CD4-positive, alpha-beta memory T cell (primary cell): ENCODE results near the gene CFAP77. TPM values are rescaled to one million over a fixed set of nuclear protein-coding genes. Genes with fewer than 3 reads are reported as not detected.

Source experiments
- CTCF ChIA-PET: fragments of 350-600 bp; sonication (Branson Sonifier 250); formaldehyde crosslinking; loops from one replicate; lab custom pipeline; 2021; ENCODE audit warnings: inconsistent platforms; ENCODE audit not compliant: partially characterized antibody; lab: Charles Lee
- POLR2A ChIA-PET: fragments of 350-600 bp; sonication (Branson Sonifier 250); formaldehyde crosslinking; loops from one replicate; lab custom pipeline; 2021; ENCODE audit not compliant: partially characterized antibody; lab: Charles Lee
- DNase-seq, 5 donors: peaks; one replicate each; pipeline versions ENCODE4 v3.0.0 to v3.0.0-alpha.2; 2020 to 2022; ENCODE audit warnings: mixed read lengths in 1 of 5
- H3K27ac ChIP-seq: one replicate; pipeline ENCODE4 v1.7.0; 2013; ENCODE audit warnings: low read depth, low read length
- H3K27me3 ChIP-seq: 2 replicates; pipeline ENCODE4 v1.7.0; 2013; ENCODE audit warnings: mild to moderate bottlenecking, low read length, moderate library complexity; ENCODE audit not compliant: insufficient read depth
- H3K36me3 ChIP-seq: 2 replicates; pipeline ENCODE4 v1.7.0; 2013; ENCODE audit warnings: mild to moderate bottlenecking, low read length, moderate library complexity; ENCODE audit not compliant: insufficient read depth
- H3K4me1 ChIP-seq: 2 replicates; pipeline ENCODE4 v1.7.0; 2013; ENCODE audit warnings: mild to moderate bottlenecking, low read length, moderate library complexity; ENCODE audit not compliant: insufficient read depth
- H3K4me3 ChIP-seq, 2 donors: one replicate each; pipeline ENCODE4 v1.7.0; 2013; ENCODE audit warnings: low read length in 2 of 2, mild to moderate bottlenecking in 1 of 2
- H3K9me3 ChIP-seq, 2 donors: one replicate each; pipeline ENCODE4 v1.7.0; 2013; ENCODE audit warnings: low read length in 2 of 2, control low read depth in 1 of 2; ENCODE audit not compliant: control insufficient read depth in 1 of 2
- H3K27ac Mint-ChIP-seq, 7 donors: one replicate each; pipeline ENCODE4 v1.8.0; 2020 to 2021; ENCODE audit warnings: mixed read lengths in 7 of 7, mild to moderate bottlenecking in 6 of 7, inconsistent platforms in 3 of 7, moderate library complexity in 3 of 7
- H3K27me3 Mint-ChIP-seq, 2 donors: one replicate each; pipeline ENCODE4 v1.8.0; 2020 to 2021; ENCODE audit warnings: mixed read lengths in 2 of 2
- H3K36me3 Mint-ChIP-seq, 2 donors: one replicate each; pipeline ENCODE4 v1.8.0; 2020 to 2021; ENCODE audit warnings: mixed read lengths in 2 of 2, inconsistent platforms in 1 of 2, mild to moderate bottlenecking in 1 of 2
- H3K4me1 Mint-ChIP-seq, 4 donors: one replicate each; pipeline ENCODE4 v1.8.0; 2020 to 2021; ENCODE audit warnings: mixed read lengths in 4 of 4, mild to moderate bottlenecking in 1 of 4
- H3K4me3 Mint-ChIP-seq, 8 donors: one replicate each; pipeline ENCODE4 v1.8.0; 2020 to 2021; ENCODE audit warnings: mixed read lengths in 8 of 8, mild to moderate bottlenecking in 7 of 8, moderate library complexity in 6 of 8, inconsistent platforms in 3 of 8
- H3K9me3 Mint-ChIP-seq, 8 donors: one replicate each; pipeline ENCODE4 v1.8.0; 2020 to 2021; ENCODE audit warnings: mixed read lengths in 8 of 8, mild to moderate bottlenecking in 5 of 8, inconsistent platforms in 3 of 8, moderate library complexity in 1 of 8
- intact Hi-C: fragments of 100-400 bp; cut with micrococcal nuclease; formaldehyde crosslinking; loops from one replicate; pipeline ENCODE4 v1.15.1; 2023
- polyA plus RNA-seq, 2 donors: library from polyadenylated mRNA; unstranded; fragments of 300-500 nt; fragmentation: Illumina TruSeq; gene quantifications; one replicate each; pipeline ENCODE4 v1.2.3, GENCODE V29; 2021
- total RNA-seq, 2 experiments: library from RNA; stranded (reverse); gene quantifications; one replicate each; pipeline ENCODE4 v1.2.3, GENCODE V29; 2021

The CFAP77 gene
- total and polyA plus RNA-seq, 4 experiments from 2014 or later, result not detected

DNA sequence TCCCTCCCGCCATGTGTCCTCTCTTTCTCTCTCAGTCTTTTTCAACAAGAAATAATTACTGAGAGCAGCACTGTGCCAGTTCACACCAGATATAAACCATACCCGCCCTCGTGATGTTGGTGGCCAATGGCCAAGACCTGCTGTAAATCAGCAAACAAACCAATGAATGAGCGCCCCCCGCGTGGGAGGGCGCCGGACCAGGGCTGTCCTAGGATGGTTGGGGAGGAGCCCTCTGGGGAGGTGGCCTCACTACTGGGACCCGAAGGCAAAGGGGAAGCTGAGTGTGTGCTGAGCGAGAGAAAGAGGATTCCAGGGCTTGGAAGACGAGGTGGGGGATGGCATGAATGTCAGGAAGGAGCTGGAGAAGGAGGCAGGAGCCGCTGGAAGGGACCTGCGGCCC lies 121.2 kb downstream of the CFAP77 start:
- H3K36me3 Mint-ChIP-seq, result peaks cover 0 to 4% of the 10 kb centered on the region in 2 donors
- intact Hi-C loops, result no loop called here
- H3K4me1 Mint-ChIP-seq, result peaks cover 0 to 1% (median 0%) of the 10 kb centered on the region in 4 donors
- H3K27me3 ChIP-seq, result peaks cover 12% of the 10 kb centered on the region
- H3K27ac Mint-ChIP-seq, result no peak overlapping the region
- ChIA-PET CTCF (no interaction called here), POLR2A (no interaction called here)
- H3K36me3 ChIP-seq, result no peaks in the 10 kb centered on the region
- H3K27ac ChIP-seq, result no peak overlapping the region
- H3K9me3 ChIP-seq, result no peaks in the 10 kb centered on the region
- H3K27me3 Mint-ChIP-seq, result peaks cover 14 to 18% of the 10 kb centered on the region in 2 donors
- H3K4me3 Mint-ChIP-seq, result no peak overlapping the region
- no peak overlapping the region for H3K4me3 ChIP-seq
- DNase-seq, result no peak
- peaks cover 0 to 13% (median 4%) of the 10 kb centered on the region in 8 donors for H3K9me3 Mint-ChIP-seq
- H3K4me1 ChIP-seq, result no peaks in the 10 kb centered on the region

DNA sequence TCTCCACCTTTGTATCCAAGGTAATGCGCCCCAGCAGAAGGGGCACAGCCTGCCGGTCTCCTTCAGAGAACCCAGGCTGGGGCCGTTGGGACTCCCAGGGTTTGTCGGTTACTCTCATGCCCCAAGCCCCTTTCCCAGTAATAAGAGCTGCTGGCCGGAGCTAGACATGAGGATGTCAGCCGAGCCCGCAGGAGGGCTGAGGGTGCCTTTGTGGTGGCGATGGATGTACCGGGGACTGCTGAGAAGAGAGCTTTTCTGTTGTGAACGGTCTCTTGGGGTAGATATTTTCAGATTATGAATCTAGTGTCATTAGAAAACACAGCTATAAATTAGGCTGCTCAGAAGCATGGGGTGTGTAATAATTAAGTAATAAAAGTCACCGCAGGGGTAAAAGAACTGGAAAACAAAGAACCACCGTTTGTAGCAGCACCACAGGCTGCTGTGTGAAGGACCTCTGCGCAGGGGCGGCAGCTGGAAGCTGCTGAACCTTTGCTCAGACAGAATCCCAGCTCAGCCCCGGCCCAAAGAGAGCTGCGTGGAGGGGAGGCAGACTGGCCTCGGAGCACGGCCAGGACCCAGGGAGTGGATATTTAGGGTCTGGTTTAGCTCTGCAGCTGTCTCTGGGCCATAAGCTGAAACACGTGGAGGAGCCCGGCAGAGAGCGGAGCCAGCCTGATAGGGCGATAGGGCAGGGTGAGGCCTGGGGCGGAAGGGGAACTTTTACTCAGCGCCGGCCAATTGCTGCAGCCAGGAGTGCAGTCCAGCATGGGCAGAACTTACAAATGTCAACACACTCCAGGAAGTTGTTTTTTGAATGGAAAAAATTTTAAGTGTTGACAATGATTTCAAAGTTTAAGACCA lies 121.9 kb downstream of the CFAP77 start:
- Mint-ChIP-seq H3K4me3 (no peak overlapping the region), H3K9me3 (peaks cover 0 to 16% (median 4%) of the 10 kb centered on the region in 8 donors)
- intact Hi-C loops, result no loop called here

DNA sequence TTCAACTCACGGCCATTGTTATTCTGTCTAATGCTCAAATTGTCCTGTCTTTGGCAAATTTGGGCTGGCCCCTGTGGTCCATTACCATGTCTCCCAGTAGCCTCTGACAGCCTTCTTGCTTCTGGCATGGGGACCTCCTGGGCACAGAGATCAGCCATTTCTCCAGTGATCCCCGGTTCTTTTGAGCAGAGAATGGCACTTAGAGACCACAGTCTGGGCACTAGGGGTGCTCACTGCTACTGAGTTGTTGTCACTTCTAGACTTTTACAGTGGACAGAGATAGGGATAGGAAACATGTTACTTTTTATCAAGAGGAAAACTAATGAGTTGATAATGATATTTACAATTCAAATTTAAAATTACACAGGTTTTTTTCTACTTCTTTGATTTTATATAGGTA lies 124.8 kb downstream of the CFAP77 start:
- CTCF ChIA-PET, result no interaction called here
- intact Hi-C loops, result no loop called here
- Histone ChIP-seq H3K27ac (no peak overlapping the region), H3K27me3 (peaks cover 12% of the 10 kb centered on the region), H3K4me1 (no peaks in the 10 kb centered on the region), H3K36me3 (no peaks in the 10 kb centered on the region), H3K9me3 (no peaks in the 10 kb centered on the region), H3K4me3 (no peak overlapping the region)
- Mint-ChIP-seq H3K27me3 (peaks cover 14 to 17% of the 10 kb centered on the region in 2 donors), H3K9me3 (peaks cover 0 to 18% (median 4%) of the 10 kb centered on the region in 8 donors), H3K36me3 (peaks cover 0 to 4% of the 10 kb centered on the region in 2 donors), H3K4me3 (no peak overlapping the region), H3K27ac (no peak overlapping the region), H3K4me1 (peaks cover 0 to 1% (median 0%) of the 10 kb centered on the region in 4 donors)
- no peak for DNase-seq
- POLR2A ChIA-PET, result no interaction called here

More for the DNA sequence above, 121.9 kb downstream of the CFAP77 start:
- H3K4me1 Mint-ChIP-seq, result peaks cover 0 to 1% (median 0%) of the 10 kb centered on the region in 4 donors
- no peaks in the 10 kb centered on the region for H3K36me3 ChIP-seq
- H3K4me1 ChIP-seq, result no peaks in the 10 kb centered on the region
- POLR2A ChIA-PET, result no interaction called here
- H3K27me3 ChIP-seq, result peaks cover 12% of the 10 kb centered on the region
- H3K27ac Mint-ChIP-seq, result no peak overlapping the region
- peaks cover 14 to 18% of the 10 kb centered on the region in 2 donors for H3K27me3 Mint-ChIP-seq
- CTCF ChIA-PET, result no interaction called here
- H3K36me3 Mint-ChIP-seq, result peaks cover 0 to 4% of the 10 kb centered on the region in 2 donors
- H3K27ac ChIP-seq, result no peak overlapping the region
- no peaks in the 10 kb centered on the region for H3K9me3 ChIP-seq
- DNase-seq, result no peak
- H3K4me3 ChIP-seq, result no peak overlapping the region

DNA sequence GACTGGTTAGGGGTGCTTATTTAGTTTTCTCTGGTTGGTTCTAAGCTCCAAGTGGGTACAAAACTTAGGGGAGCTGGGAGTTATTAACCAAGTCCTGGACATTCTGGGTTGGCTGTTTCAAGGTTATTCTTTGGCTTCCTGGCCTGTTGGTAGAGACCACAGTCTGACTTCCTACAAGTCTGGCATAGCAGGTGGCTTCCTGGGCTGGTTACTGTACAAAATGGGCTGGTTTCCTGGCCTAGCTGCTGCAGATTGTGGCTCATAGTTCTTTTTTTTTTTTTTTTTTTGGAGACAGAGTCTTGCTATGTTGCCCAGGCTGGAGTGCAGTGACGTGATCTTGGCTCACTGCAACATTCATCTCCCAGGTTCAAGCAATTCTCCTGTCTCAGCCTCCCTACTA lies 126.1 kb downstream of the CFAP77 start:
- H3K27ac Mint-ChIP-seq, result no peak overlapping the region
- H3K4me1 Mint-ChIP-seq, result peaks cover 0 to 1% (median 0%) of the 10 kb centered on the region in 4 donors
- H3K27me3 Mint-ChIP-seq, result peaks cover 7 to 10% of the 10 kb centered on the region in 2 donors
- H3K27me3 ChIP-seq, result peaks cover 6% of the 10 kb centered on the region
- H3K4me1 ChIP-seq, result no peaks in the 10 kb centered on the region
- H3K9me3 ChIP-seq, result no peaks in the 10 kb centered on the region
- intact Hi-C loops, result no loop called here
- peaks cover 0 to 4% of the 10 kb centered on the region in 2 donors for H3K36me3 Mint-ChIP-seq
- ChIA-PET CTCF (interaction anchor here (0.9 kb wide), 1 partner anchor 12 kb away, joined by 3 read pairs; no protein-coding TSS in a partner anchor), POLR2A (no interaction called here)
- no peak overlapping the region for H3K4me3 Mint-ChIP-seq
- H3K9me3 Mint-ChIP-seq, result peaks cover 0 to 18% (median 4%) of the 10 kb centered on the region in 8 donors
- DNase-seq, result no peak
- H3K4me3 ChIP-seq, result no peak overlapping the region
- no peaks in the 10 kb centered on the region for H3K36me3 ChIP-seq
- no peak overlapping the region for H3K27ac ChIP-seq

DNA sequence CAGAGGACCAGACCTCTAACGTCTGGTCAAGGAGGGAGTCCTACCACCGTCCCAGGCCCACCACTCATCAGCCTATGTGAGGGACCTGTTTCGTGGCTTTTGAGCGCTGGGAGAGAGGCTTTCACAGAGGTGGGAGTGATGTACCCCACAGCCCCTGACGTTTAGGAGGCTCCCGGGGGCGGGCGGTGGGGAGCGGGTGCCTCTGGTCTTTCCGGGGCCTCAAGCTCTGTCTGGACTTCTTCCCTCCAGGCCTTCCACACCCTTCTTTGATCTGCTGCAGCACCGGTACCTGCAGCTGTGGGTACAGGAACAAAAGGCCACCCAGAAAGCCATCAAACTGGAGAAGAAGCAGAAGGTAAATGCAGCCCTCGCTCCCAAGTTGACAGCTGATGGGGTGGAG lies 127.3 kb downstream of the CFAP77 start:
- Histone ChIP-seq H3K27ac (no peak overlapping the region), H3K4me3 (no peak overlapping the region), H3K4me1 (no peaks in the 10 kb centered on the region), H3K36me3 (no peaks in the 10 kb centered on the region), H3K9me3 (no peaks in the 10 kb centered on the region), H3K27me3 (no peaks in the 10 kb centered on the region)
- Mint-ChIP-seq H3K4me1 (peaks cover 0 to 1% (median 0%) of the 10 kb centered on the region in 4 donors), H3K27me3 (peaks cover 0 to 2% of the 10 kb centered on the region in 2 donors), H3K9me3 (peaks cover 0 to 18% (median 4%) of the 10 kb centered on the region in 8 donors), H3K27ac (no peak overlapping the region), H3K36me3 (no peaks in the 10 kb centered on the region), H3K4me3 (no peak overlapping the region)
- POLR2A ChIA-PET, result no interaction called here
- intact Hi-C loops, result no loop called here
- no peak for DNase-seq
- CTCF ChIA-PET, result no interaction called here

DNA sequence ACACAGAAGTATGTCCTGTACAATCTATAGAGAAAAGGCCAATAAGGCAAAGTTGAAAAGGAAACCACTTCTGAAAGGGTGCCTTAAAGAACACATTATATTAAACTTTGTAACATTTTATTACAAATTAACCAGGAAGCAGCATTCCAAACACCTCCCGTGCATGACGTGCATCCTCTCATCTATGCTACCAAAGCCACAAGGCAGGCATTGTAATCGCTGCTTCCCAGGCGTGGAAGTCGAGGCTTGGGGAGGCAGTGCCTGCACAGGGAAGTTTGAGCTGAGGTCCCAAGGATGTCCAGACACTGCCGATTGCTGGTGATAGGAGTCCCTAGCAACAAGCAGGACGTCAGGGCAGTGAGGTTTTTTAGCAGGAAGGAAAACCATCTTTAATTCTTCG lies 128.1 kb downstream of the CFAP77 start:
- Histone ChIP-seq H3K27me3 (no peaks in the 10 kb centered on the region), H3K4me1 (no peaks in the 10 kb centered on the region), H3K27ac (no peak overlapping the region), H3K4me3 (no peak overlapping the region), H3K9me3 (no peaks in the 10 kb centered on the region), H3K36me3 (no peaks in the 10 kb centered on the region)
- Mint-ChIP-seq H3K9me3 (peaks cover 0 to 18% (median 4%) of the 10 kb centered on the region in 8 donors), H3K27ac (no peak overlapping the region), H3K27me3 (no peaks in the 10 kb centered on the region), H3K36me3 (no peaks in the 10 kb centered on the region), H3K4me1 (peaks cover 0 to 1% (median 0%) of the 10 kb centered on the region in 4 donors), H3K4me3 (no peak overlapping the region)
- intact Hi-C loops, result no loop called here
- DNase-seq, result no peak
- CTCF ChIA-PET, result no interaction called here
- POLR2A ChIA-PET, result no interaction called here

DNA sequence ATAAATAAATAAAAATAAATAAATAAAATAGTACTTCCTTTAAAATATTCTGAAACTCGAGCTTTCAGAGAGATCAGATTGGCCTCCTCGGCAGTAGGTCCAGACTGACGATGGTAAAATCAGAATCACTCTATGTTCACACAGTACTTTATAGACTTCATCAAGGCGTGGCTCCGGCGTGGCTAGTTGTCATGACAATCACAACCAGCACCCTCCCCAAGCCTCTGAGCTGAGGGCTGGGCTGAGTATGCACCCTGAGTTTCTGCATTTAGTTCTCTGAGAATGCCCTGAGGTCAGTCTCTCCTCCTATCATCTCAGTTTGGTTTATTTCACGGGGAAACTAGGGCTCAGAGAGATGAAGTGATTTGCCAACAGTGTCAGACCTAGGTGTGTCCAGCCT lies 129.1 kb downstream of the CFAP77 start:
- H3K36me3 Mint-ChIP-seq, result no peaks in the 10 kb centered on the region
- Histone ChIP-seq H3K36me3 (no peaks in the 10 kb centered on the region), H3K27ac (no peak overlapping the region), H3K4me3 (no peak overlapping the region), H3K27me3 (no peaks in the 10 kb centered on the region), H3K9me3 (no peaks in the 10 kb centered on the region), H3K4me1 (no peaks in the 10 kb centered on the region)
- DNase-seq, result no peak
- H3K4me1 Mint-ChIP-seq, result peaks cover 0 to 1% (median 0%) of the 10 kb centered on the region in 4 donors
- intact Hi-C loops, result no loop called here
- H3K4me3 Mint-ChIP-seq, result no peak overlapping the region
- H3K27ac Mint-ChIP-seq, result no peak overlapping the region
- CTCF ChIA-PET, result no interaction called here
- POLR2A ChIA-PET, result no interaction called here
- H3K27me3 Mint-ChIP-seq, result peaks cover 0 to 2% of the 10 kb centered on the region in 2 donors
- H3K9me3 Mint-ChIP-seq, result peaks cover 0 to 18% (median 4%) of the 10 kb centered on the region in 8 donors
